HG02623 (cell line): ENCODE data around the gene CCDC38.

ENCODE experiments used
- ATAC-seq: cut with Tn5 transposase; IDR thresholded peaks from one replicate; pipeline ENCODE4 v1.9.1; 2021; ENCODE audit warnings: moderate library complexity; ENCODE audit not compliant: unreplicated experiment

Gene CCDC38

GRCh38 chr12:95837240-95838038 is 105.0 kb downstream of the CCDC38 start:
- no peak for ATAC-seq

DNA sequence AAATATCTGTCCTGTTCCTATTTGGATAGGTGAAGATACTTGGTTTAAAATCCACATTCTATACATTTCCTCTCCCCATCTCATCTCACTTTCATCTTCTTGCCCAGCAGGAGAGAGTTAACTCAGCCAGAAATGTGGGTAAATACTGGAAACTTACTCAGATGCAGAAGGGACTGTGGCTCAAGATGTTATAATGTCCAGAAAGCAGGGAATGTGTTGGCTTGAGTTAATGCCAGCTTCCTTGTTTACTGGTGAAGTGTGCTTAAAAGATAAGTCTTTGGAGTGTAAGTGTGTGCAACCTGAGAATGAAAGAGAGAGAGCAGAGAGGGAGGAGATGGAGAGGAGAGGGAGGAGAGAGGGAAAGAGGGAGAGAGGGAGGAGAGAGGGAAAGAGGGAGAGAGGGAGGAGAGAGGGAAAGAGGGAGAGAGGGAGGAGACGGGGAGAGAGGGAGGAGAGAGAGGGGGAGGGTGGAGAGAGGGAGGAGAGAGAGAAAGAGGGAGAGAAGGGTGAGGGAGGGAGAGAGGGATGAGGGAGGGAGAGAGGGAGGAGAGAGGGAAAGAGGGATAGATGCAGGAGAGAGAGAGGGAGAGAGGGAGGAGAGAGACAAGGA is 105.7 kb downstream of the CCDC38 start:
- no peak for ATAC-seq

DNA sequence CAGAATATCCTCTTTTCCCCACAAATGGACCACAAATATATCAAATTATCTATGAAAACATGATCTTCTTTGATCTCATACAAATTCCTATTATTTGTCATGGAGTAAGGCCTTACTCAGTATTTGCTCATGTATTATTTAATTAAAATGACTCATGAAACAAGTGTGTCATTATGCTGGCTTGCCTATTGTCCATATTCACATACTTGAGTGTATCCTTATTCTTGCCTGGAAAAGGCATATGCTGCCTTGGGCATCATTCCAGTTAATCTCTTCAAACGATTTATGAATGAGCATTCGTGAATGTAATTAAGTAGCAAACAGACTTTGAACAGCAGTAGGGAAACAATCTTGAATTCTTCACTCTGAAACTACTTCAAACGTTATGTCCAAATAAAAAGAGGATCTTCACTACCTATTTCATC is 106.2 kb downstream of the CCDC38 start:
- ATAC-seq: no peak

DNA sequence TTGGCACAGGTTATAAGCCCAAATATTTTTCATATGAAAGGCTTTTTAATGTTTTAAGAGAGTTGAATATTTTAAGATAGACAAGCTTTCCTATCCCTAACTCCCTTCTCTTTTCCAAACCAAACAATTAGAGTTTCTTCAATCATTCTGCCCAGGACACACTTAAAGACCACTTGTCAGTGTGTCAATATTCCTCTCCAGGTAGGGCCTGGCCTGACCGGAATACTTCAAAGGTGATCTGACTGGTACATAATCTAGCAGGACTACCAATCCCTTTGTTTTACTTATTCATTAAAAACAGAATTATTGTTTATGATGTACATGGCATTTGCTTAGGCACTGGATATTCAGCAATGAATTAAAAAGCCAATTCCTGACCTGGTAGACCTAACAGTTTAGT is 107.8 kb downstream of the CCDC38 start:
- ATAC-seq: no peak

DNA sequence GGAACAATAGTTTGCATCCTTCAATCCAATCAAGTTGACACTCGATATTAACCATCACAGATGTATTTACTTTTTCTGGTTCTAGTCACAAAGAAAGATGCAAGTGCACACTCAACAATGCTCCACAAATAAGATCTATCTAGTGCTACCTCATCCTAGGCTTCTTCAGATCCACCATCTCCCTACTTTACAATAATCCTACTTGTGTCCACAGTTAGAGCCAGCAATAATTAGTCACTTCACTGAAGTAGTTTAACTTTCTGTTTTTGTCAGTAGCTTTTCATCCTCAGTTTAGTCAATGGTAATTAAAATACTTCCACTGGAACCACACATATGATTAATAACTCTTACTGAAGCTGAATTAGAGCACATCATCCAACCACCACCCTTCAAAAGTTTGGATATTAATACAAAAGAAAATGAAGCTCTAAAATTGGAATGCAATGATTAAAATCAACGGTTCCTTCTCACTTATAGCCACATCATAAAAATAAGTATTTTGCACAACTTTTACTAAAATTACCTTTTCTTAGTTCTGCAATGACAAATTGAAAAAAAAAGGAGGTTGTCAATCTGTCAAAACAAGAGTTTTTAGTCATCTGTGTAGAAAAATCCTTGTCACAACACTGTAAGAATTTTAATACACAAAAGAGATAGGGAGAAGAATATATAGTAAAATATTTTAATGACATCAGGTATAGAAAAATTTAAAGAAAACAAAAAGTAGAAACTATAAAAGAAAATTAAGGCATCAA is 111.9 kb downstream of the CCDC38 start:
- ATAC-seq: no peak

GRCh38 chr12:95829395-95829794 is 113.0 kb downstream of the CCDC38 start:
- ATAC-seq: no peak

DNA sequence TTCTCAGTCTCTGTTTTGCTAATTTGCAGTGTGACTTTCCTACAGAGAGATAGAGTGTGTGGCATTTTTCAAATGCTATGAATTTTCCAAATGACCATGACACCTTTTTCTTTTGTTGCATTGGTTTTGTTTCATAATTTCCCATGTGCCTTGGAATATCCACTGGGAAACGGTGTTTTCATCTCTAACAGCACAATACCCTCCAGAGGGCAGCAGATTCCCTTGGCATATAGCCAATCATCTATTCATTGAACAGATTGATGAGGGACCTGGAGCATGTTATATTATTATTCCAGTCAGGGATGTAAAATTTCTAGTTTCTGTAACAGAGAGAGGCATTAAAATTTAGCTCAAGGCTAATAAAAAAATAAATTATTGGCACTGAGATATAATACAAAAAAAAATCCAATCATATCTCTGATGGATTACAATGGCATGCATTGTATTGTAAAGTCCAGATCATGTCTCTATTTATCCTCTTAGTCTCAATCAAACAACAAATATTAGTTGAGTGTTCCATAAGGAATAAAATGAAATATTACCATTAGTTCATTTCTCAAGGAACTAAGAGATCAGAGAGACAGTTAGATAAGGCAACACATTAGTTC is 122.2 kb downstream of the CCDC38 start:
- no peak for ATAC-seq
